Bronchus fibroblast of lung (primary cell): ENCODE data around the gene PINLYP. TPM values are rescaled to one million over a fixed set of nuclear protein-coding genes. Genes with fewer than 3 reads are reported as not detected.

Source experiments
- total RNA-seq: library from RNA; depleted of rRNA; stranded (reverse); fragments of >200 nt; gene quantifications from 2 replicates; pipeline ENCODE4 v1.2.3, GENCODE V29; 2015

Gene PINLYP
- 6.2 and 7.3 TPM in 2 replicates for total RNA-seq

GRCh38 chr19:43575156-43575950, at the start of gene PINLYP, which contains the start of gene XRCC1:
TSS of gene PINLYP (plus strand) at chr19:43575801. CDS start at chr19:43577192, 1,391 bp downstream.
TSS of gene XRCC1 (minus strand) at chr19:43575527. CDS start at chr19:43575458, 69 bp downstream.

DNA sequence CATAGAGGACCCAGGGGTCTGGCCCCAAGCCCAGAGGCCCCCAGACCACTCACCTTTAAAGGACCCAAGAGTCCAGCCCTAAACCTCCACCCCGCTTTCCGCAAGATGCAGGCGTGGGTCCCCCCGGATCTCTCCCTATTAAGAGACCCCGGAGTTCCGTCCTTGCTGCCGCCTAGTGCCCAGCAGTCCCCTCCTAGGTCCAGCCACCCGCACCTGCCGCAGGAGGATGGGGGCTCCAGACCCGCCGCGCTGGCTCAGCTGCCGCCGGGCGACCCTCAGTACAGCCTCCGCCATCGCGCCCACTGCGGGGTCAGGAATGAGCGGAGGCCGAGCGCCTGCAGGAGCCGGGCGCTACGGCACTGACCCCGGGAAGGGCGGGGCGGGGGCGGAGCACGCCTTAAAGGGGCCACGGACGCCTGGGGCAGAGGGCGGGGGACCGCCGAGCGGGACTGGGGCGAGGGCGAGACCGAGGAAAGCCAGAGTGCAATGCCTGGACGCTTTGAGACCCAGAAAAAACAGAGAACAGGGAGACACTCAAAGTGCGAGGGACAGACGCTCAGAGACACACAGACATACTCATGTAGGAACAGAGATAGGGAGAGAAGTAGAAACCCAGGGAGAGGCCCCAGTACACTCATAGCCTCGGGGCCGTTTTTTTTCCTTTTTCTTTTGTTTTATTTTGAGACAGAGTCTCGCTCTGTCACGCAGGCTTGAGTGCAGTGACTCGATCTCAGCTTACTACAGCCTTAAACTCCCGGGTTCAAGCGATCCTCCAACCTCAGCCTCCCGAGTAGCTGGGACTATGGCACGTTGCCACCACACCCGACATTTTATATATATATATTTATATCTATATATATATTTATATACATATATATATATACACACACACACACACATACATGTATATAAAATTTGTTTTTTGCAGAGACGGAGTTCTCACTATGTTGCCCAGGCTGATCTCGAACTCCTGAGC, 48.4 kb upstream of the PINLYP start, which contains the start of gene ETHE1:
TSS of gene ETHE1 (minus strand) at position 318 of the 976 bp plus-strand sequence. CDS start at position 294, 24 bp downstream.

DNA sequence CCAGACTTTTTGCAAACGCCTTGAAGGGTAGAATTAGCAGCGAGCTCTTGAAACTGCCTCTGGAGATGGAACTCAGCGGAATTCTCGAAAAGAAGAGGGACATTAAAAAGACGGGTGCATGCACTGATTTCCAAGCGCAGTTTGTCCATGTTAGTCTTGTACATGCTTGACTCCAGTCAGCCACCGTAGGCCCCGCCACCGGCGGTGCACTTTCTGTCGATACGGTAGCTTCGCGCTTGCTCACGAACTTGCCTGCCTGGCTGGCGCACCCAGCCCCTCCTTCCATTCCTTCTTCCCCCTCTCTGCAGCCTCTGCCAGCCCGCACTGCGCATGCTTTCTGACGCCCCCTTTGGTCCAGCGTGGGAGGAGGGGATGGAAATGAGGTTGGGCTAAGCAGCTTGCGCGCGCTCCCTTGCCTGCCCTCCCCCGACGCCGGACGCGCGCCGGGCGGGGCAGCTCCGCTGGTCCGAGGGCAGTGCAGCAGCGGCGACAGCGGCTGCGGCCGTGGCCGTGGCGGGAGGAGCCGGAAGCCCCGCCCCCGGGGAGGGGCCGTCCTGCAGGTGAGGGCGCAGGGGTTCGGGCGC, 42.5 kb upstream of the PINLYP start, which contains the start of gene ZNF575:
TSS of gene ZNF575 (plus strand) at position 227 of the 584 bp plus-strand sequence. CDS start 1,235 bp downstream, outside the sequence.

DNA sequence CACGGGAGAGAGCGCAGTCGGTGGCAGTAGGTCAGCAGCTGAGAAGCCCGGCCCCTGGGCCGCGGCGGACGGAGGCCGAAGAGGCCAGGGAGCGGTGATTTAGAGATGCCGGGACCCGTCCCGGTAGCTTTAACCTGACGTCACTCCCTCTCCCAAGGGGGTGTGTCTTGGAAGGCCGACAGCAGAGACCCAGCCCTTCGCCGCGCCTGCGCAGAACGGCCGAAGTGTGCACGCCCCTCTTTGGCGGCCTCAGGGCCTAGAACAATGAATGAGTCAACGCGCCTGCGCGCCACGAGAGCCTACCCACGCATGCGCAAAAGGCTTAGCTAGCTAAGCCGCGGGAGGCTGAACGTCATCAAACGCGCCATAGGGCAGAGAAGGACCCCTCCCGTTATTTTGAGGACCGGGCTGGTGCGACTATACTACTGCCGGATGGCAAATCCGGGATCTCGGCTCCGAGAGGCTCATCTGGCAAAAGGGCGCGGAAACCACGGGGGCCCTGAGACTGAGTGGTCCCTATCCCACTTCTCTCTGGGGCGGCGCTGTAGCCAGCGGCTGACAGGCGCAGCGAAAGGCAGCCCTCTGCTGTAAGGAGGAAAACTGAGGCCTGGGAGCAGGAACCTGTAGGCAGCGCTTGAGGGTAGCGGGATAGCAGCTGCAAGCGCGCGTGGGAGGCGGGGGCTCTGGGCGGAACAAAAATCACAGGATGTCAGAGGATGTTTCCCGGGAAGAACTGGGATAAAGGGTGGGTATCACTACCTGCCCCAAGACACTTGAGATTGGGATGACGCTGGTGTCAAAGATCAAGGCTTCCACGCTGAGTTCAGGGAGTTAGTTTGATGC, 20.6 kb downstream of the PINLYP start, which contains the start of the genes IRGQ and ZNF576:
TSS of gene IRGQ (minus strand) at position 136 of the 843 bp plus-strand sequence. CDS start 796 bp downstream, outside the sequence.
TSS of gene ZNF576 (plus strand) at position 597 of the 843 bp plus-strand sequence. CDS start 514 bp downstream, outside the sequence.

DNA sequence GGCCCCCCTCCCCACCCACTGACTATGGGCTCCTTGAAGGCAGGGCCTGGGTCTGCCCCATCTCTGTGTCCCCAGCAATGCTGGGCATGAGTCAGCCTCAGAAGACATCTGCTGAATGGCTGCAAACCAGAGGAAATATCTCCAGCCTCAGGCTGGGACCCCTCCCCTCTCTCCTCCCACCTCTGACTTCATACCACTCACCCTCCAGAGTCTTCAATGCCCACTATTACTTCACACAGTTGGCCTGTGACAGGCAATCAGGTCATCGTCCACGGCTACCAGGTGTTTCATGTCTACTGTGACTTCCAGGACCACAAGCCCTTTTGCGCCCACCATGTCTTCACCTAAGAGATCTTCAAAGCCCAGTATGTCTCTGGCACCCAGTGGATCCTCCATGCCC, 36.2 kb downstream of the PINLYP start, which contains the start of gene SRRM5:
TSS of gene SRRM5 (plus strand) at position 301 of the 400 bp plus-strand sequence. CDS start at position 335, 34 bp downstream.

GRCh38 chr19:43619262-43620060, 43.9 kb downstream of the PINLYP start, which contains the start of gene ZNF428:
TSS of gene ZNF428 (minus strand) at chr19:43619629. CDS start at chr19:43614304, 5,325 bp downstream.

Other genes with a start within 250 kb of the PINLYP start
- gene CD177, start 222.1 kb upstream of the PINLYP start, total RNA-seq = not detected in 2 replicates
- gene TEX101, start 160.9 kb upstream of the PINLYP start, total RNA-seq = not detected in 2 replicates
- gene LYPD3, start 110.2 kb upstream of the PINLYP start, total RNA-seq = 0.50 and 0.59 TPM in 2 replicates
- gene PHLDB3, start 71.1 kb upstream of the PINLYP start, total RNA-seq = 3.7 and 5.0 TPM in 2 replicates
- gene ETHE1, start 48.6 kb upstream of the PINLYP start, total RNA-seq = 69.8 and 80.3 TPM in 2 replicates
- 0.17 and 0.59 TPM in 2 replicates for gene ZNF575, start 42.6 kb upstream of the PINLYP start, total RNA-seq
- 40.0 and 48.0 TPM in 2 replicates for gene XRCC1, start 274 bp upstream of the PINLYP start, total RNA-seq
- gene IRGQ, start 20.3 kb downstream of the PINLYP start, total RNA-seq = 7.7 and 10.1 TPM in 2 replicates
- 8.4 and 11.0 TPM in 2 replicates for gene ZNF576, start 20.8 kb downstream of the PINLYP start, total RNA-seq
- gene SRRM5, start 36.3 kb downstream of the PINLYP start, total RNA-seq = 0.34 TPM in 1 of 2 replicates, not detected in the other
- 30.8 and 35.3 TPM in 2 replicates for gene ZNF428, start 43.8 kb downstream of the PINLYP start, total RNA-seq
- gene CADM4, start 64.0 kb downstream of the PINLYP start, total RNA-seq = 1.5 and 2.2 TPM in 2 replicates
- gene PLAUR, start 94.4 kb downstream of the PINLYP start, total RNA-seq = 118 and 131 TPM in 2 replicates
- gene IRGC, start 140.3 kb downstream of the PINLYP start, total RNA-seq = not detected in 2 replicates
- gene SMG9, start 179.2 kb downstream of the PINLYP start, total RNA-seq = 14.9 and 22.9 TPM in 2 replicates
- gene KCNN4, start 205.2 kb downstream of the PINLYP start, total RNA-seq = 0.17 and 0.74 TPM in 2 replicates
- gene LYPD5, start 226.6 kb downstream of the PINLYP start, total RNA-seq = 0.89 TPM in 1 of 2 replicates, not detected in the other